Left ventricle myocardium inferior (tissue), 1 donor: ENCODE results near the gene KCTD19. TPM values are rescaled to one million over a fixed set of nuclear protein-coding genes. Genes with fewer than 3 reads are reported as not detected.
"Not testable (repeated sequence)": the region's sequence is repeated elsewhere in the genome, so short reads cannot be mapped to it uniquely, and the experiment has no call there.

Experiments used
- DNase-seq: peaks from one replicate; pipeline ENCODE4 v3.0.0-alpha.2; 2020
- H3K27ac ChIP-seq: fragments of 200-600 bp; replicated peaks from 2 replicates; pipeline ENCODE4 v1.8.0; 2021
- H3K27me3 ChIP-seq: fragments of 200-600 bp; 2 replicates; pipeline ENCODE4 v1.8.0; 2021; ENCODE audit warnings: low read depth
- H3K36me3 ChIP-seq: fragments of 200-600 bp; 2 replicates; pipeline ENCODE4 v1.8.0; 2021
- H3K4me1 ChIP-seq: fragments of 200-600 bp; 2 replicates; pipeline ENCODE4 v1.8.0; 2021
- H3K4me3 ChIP-seq: fragments of 200-600 bp; 2 replicates; pipeline ENCODE4 v1.8.0; 2021; ENCODE audit warnings: mild to moderate bottlenecking, moderate library complexity
- H3K9me3 ChIP-seq: fragments of 200-600 bp; replicated peaks from 2 replicates; pipeline ENCODE4 v1.8.0; 2021
- intact Hi-C: fragments of 100-400 bp; cut with micrococcal nuclease; formaldehyde crosslinking; loops from one replicate; pipeline ENCODE4 v1.11.0; 2022
- total RNA-seq: library from RNA; stranded (reverse); fragmentation: NEBNext Ultra II Directional; extraction: Animal tissue kit (Norgen Biotek cat#: 25700); gene quantifications from one replicate; pipeline ENCODE4 v1.2.1, GENCODE V29; 2021
- TF ChIP-seq, protein P1 (sequence below): fragments of 200-600 bp; IDR thresholded peaks from 2 replicates; pipeline ENCODE4 v1.8.0; 2021; ENCODE audit warnings: antibody characterized with exemption, mild to moderate bottlenecking, borderline replicate concordance
- donor health status: DM: no; HTN: yes; CAD: no; lungs with severe emphysema.

KCTD19 gene
- total RNA-seq, 1 donor from 2014 or later = not detected

DNA sequence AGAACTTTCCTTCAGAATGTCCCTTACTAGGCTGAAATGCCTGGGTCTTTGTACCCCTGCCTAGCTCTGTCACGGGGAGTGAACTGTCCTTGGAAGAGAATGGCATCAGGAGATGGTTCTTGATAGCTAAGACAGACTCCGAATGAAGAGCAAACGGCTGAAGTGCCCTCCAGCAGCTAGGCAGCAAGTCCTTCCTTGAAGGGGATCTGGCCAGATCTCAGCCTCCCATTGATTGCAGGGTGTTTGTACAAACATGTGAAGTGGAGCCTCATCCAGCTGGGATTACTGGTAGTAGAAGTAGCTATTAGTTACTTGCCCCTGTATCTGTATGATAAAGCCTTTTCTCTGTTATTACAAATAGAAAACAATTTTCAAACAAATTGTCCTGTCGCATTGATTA lies 31.0 kb upstream of the KCTD19 start:
- no peak for DNase-seq
- intact Hi-C loops = no loop called here

DNA sequence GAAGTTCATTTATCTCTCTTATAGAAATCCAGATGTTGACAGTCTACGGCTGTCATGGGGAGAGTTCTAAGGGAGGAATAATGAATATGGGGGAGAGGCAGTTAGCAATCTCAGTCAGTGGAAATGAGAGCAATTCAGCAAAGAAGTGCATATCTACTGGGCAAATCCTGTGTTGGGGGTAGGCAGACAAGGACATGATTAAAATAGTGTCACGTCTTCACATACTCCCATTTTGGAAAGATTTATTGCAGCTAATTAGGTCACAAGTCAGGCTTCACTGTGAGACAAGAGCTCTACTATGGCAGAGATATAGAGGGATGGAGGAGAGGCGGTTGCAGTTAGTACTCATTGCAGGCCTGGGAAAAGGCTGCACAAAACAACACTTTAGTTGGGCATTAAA lies 29.9 kb upstream of the KCTD19 start:
- Histone ChIP-seq H3K9me3 (no peaks in the 10 kb centered on the region), H3K27me3 (peaks cover 3% of the 10 kb centered on the region), H3K36me3 (no peaks in the 10 kb centered on the region), H3K4me1 (no peaks in the 10 kb centered on the region), H3K4me3 (no peak overlapping the region), H3K27ac (no peak overlapping the region)
- TF ChIP-seq, protein P1, sequence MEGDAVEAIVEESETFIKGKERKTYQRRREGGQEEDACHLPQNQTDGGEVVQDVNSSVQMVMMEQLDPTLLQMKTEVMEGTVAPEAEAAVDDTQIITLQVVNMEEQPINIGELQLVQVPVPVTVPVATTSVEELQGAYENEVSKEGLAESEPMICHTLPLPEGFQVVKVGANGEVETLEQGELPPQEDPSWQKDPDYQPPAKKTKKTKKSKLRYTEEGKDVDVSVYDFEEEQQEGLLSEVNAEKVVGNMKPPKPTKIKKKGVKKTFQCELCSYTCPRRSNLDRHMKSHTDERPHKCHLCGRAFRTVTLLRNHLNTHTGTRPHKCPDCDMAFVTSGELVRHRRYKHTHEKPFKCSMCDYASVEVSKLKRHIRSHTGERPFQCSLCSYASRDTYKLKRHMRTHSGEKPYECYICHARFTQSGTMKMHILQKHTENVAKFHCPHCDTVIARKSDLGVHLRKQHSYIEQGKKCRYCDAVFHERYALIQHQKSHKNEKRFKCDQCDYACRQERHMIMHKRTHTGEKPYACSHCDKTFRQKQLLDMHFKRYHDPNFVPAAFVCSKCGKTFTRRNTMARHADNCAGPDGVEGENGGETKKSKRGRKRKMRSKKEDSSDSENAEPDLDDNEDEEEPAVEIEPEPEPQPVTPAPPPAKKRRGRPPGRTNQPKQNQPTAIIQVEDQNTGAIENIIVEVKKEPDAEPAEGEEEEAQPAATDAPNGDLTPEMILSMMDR = no peak
- DNase-seq = no peak
- intact Hi-C loops = no loop called here

More for the DNA sequence above, 31.0 kb upstream of the KCTD19 start:
- TF ChIP-seq, protein P1 = no peak
- Histone ChIP-seq H3K36me3 (no peaks in the 10 kb centered on the region), H3K4me1 (no peaks in the 10 kb centered on the region), H3K27ac (no peak overlapping the region), H3K9me3 (no peaks in the 10 kb centered on the region), H3K4me3 (no peak overlapping the region), H3K27me3 (peaks cover 3% of the 10 kb centered on the region)

DNA sequence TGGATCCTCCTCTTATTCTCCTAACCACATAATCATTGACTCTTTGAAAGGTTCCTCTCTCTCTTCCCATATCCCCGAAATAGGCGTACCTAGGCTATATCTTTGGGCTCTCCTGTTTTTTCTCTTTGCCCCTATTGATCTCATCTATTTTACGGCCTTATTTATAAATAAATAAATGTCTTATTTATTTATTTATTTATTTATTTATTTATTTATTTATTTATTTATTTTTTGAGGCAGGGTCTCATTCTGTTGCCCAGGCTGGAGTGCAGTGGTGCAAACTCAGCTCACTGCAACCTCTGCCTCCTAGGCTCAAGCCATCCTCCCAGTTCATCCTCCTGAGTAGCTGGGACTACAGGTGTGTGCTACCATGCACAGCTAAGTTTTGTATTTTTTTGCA lies 25.9 kb upstream of the KCTD19 start:
- DNase-seq, H3K27me3 ChIP-seq, H3K9me3 ChIP-seq, H3K4me1 ChIP-seq, H3K27ac ChIP-seq, intact Hi-C loops, H3K4me3 ChIP-seq, H3K36me3 ChIP-seq: not testable (repeated sequence)

DNA sequence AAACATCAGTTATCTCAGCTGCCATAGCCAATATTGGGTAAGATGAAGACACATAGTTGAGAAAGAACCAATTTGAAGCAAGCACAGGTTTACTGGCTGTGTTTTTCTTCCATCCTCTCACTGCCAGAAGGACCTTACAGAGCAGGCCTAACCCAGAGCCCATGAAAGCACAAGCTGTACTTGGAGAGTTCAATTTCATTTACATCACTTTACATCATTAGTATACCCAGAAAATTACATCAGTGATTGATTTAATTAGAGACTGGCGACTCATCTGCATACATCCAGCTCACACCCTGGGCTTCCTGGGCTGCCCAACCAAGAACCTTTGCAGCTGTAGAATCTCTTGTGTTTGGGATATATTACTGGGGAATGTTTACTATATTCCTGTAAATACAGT lies 23.8 kb upstream of the KCTD19 start:
- Histone ChIP-seq H3K27ac (no peak overlapping the region), H3K9me3 (no peaks in the 10 kb centered on the region), H3K4me1 (peaks cover 5% of the 10 kb centered on the region), H3K4me3 (no peak overlapping the region), H3K27me3 (peaks cover 3% of the 10 kb centered on the region), H3K36me3 (no peaks in the 10 kb centered on the region)
- intact Hi-C loops = no loop called here
- TF ChIP-seq, protein P1 = no peak
- DNase-seq = no peak

DNA sequence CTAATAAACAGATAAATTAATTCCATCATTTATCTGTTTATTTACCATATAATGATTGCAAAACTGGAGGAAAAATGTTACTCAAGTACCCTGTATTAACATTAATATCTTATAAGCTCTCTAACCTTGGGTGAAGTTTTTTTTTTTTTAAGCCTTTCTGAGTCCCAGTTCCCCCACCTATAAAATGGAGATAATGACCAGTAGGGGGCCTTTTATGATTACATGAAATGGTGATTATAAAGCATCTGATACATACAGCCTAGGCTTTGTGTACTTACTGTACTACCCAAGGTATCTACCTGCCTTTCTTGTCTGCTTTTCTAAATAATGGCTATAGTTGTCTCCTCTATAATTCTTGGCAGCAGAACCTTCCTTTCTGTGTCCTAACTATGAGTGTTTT lies 22.6 kb upstream of the KCTD19 start:
- intact Hi-C loops = no loop called here
- TF ChIP-seq, protein P1 = peak; percentile 53
- H3K27me3 ChIP-seq = peaks cover 3% of the 10 kb centered on the region
- H3K27ac ChIP-seq = no peak overlapping the region
- peaks cover 6% of the 10 kb centered on the region for H3K4me1 ChIP-seq
- DNase-seq = no peak
- H3K36me3 ChIP-seq = no peaks in the 10 kb centered on the region
- H3K9me3 ChIP-seq = no peaks in the 10 kb centered on the region
- no peak overlapping the region for H3K4me3 ChIP-seq

DNA sequence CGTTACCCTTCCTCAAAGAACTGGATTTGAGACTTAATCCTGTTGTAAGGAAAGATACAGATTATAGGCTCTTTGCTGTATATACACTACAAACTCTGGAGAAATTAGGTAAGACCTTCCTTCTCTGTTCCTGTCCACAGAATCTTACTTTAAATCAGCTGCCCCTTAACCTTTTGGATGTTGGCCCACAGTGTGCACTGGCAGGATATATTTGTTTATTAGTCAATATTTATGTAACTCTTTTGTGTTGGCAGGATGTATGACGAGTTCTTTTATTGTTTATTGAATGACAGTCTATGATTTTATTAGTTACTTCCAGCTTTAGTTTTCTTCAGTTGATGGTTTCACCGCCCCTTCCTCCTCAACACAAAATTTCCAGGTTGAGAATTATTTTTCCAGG lies 19.8 kb upstream of the KCTD19 start:
- intact Hi-C loops = no loop called here
- TF ChIP-seq, protein P1 = no peak

More for the DNA sequence above, 19.8 kb upstream of the KCTD19 start:
- H3K4me1 ChIP-seq = peaks cover 6% of the 10 kb centered on the region
- no peak overlapping the region for H3K27ac ChIP-seq
- no peak for DNase-seq
- no peaks in the 10 kb centered on the region for H3K9me3 ChIP-seq
- no peak overlapping the region for H3K4me3 ChIP-seq
- no peaks in the 10 kb centered on the region for H3K27me3 ChIP-seq
- no peaks in the 10 kb centered on the region for H3K36me3 ChIP-seq
